ENCODE data around the gene SRGAP1.

Gene SRGAP1

GRCh38 chr12:63906876-63907275 lies 62.4 kb downstream of the SRGAP1 start:
- no peak for DNase-seq (ENCODE audit: low spot score)

- no peak for DNase-seq (ENCODE audit: low spot score)
These were observed 63.1 kb downstream of the SRGAP1 start for GRCh38 chr12:63907561-63907960.

- DNase-seq (ENCODE audit: low spot score) = no peak
These were observed 65.2 kb downstream of the SRGAP1 start for GRCh38 chr12:63909746-63910145.

GRCh38 chr12:63911341-63911740 lies 66.8 kb downstream of the SRGAP1 start:
- no peak for DNase-seq (ENCODE audit: low spot score)

GRCh38 chr12:63912651-63913050 lies 68.2 kb downstream of the SRGAP1 start:
- DNase-seq (ENCODE audit: low spot score) = no peak

- DNase-seq (ENCODE audit: low spot score) = no peak
These were observed 69.4 kb downstream of the SRGAP1 start for GRCh38 chr12:63913929-63914328.

GRCh38 chr12:63915105-63915800 lies 70.8 kb downstream of the SRGAP1 start:
- DNase-seq (ENCODE audit: low spot score) = no peak

GRCh38 chr12:63916561-63917476 lies 72.3 kb downstream of the SRGAP1 start:
- DNase-seq (ENCODE audit: low spot score) = no peak

- DNase-seq (ENCODE audit: low spot score) = no peak
These were observed 73.0 kb downstream of the SRGAP1 start for GRCh38 chr12:63917477-63917862.

- no peak for DNase-seq (ENCODE audit: low spot score)
These were observed 73.6 kb downstream of the SRGAP1 start for GRCh38 chr12:63917864-63918799.

- DNase-seq (ENCODE audit: low spot score) = no peak
These were observed 74.3 kb downstream of the SRGAP1 start for GRCh38 chr12:63918800-63919300.

- DNase-seq (ENCODE audit: low spot score) = no peak
These were observed 75.3 kb downstream of the SRGAP1 start for GRCh38 chr12:63919756-63920155.

GRCh38 chr12:63921157-63921556 lies 76.7 kb downstream of the SRGAP1 start:
- DNase-seq (ENCODE audit: low spot score) = no peak

- DNase-seq (ENCODE audit: low spot score) = no peak
These were observed 78.0 kb downstream of the SRGAP1 start for GRCh38 chr12:63922474-63922873.

- DNase-seq (ENCODE audit: low spot score) = no peak
These were observed 80.3 kb downstream of the SRGAP1 start for GRCh38 chr12:63924781-63925180.

- DNase-seq (ENCODE audit: low spot score) = no peak
These were observed 83.0 kb downstream of the SRGAP1 start for GRCh38 chr12:63927511-63927910.

- DNase-seq (ENCODE audit: low spot score) = no peak
These were observed 83.8 kb downstream of the SRGAP1 start for GRCh38 chr12:63928305-63928704.

- DNase-seq (ENCODE audit: low spot score) = no peak
These were observed 84.9 kb downstream of the SRGAP1 start for GRCh38 chr12:63929426-63929825.

GRCh38 chr12:63930971-63931370 lies 86.5 kb downstream of the SRGAP1 start:
- no peak for DNase-seq (ENCODE audit: low spot score)

GRCh38 chr12:63931703-63932102 lies 87.2 kb downstream of the SRGAP1 start:
- no peak for DNase-seq (ENCODE audit: low spot score)

GRCh38 chr12:63934936-63935335 lies 90.4 kb downstream of the SRGAP1 start:
- no peak for DNase-seq (ENCODE audit: low spot score)

GRCh38 chr12:63935361-63935760 lies 90.9 kb downstream of the SRGAP1 start:
- no peak for DNase-seq (ENCODE audit: low spot score)

All from SW480 (cell line).